Glomerular visceral epithelial cell (primary cell): Measurements from ENCODE around the gene USP5.

Experiments
- DNase-seq: peaks from one replicate; pipeline ENCODE4 v3.0.0-alpha.2; 2016; ENCODE audit errors: extremely low spot score

The USP5 gene

GRCh38 chr12:6851921-6852650 is at the start of gene USP5:
Gene USP5 (plus strand): TSS chr12:6852150. CDS start chr12:6852180, 30 bp downstream.
- DNase-seq = peak; percentile 99

GRCh38 chr12:6807170-6807569 is 44.8 kb upstream of the USP5 start:
- no peak for DNase-seq

GRCh38 chr12:6809056-6809455 is 42.9 kb upstream of the USP5 start:
- DNase-seq = no peak

- DNase-seq = no peak
Measured at GRCh38 chr12:6810758-6811157, 41.2 kb upstream of the USP5 start.

GRCh38 chr12:6813363-6813762 is 38.6 kb upstream of the USP5 start:
- DNase-seq = no peak

- DNase-seq = no peak
Measured at GRCh38 chr12:6816598-6816997, 35.4 kb upstream of the USP5 start.

- DNase-seq = no peak
Measured at GRCh38 chr12:6817098-6817497, 34.9 kb upstream of the USP5 start.

GRCh38 chr12:6817662-6818157 is 34.2 kb upstream of the USP5 start:
- DNase-seq = no peak

- DNase-seq = no peak
Measured at GRCh38 chr12:6818222-6818621, 33.7 kb upstream of the USP5 start.

- DNase-seq = no peak
Measured at GRCh38 chr12:6818645-6819044, 33.3 kb upstream of the USP5 start.

GRCh38 chr12:6819106-6820030 is 32.6 kb upstream of the USP5 start:
- DNase-seq = no peak

- no peak for DNase-seq
Measured at GRCh38 chr12:6820166-6820565, 31.8 kb upstream of the USP5 start.

- peak; percentile 41 for DNase-seq
Measured at GRCh38 chr12:6821591-6822425, 30.1 kb upstream of the USP5 start, which contains the start of gene GPR162. Gene GPR162 (plus strand): TSS chr12:6821821. CDS start chr12:6823899, 2,078 bp downstream.

GRCh38 chr12:6822426-6823135 is 29.4 kb upstream of the USP5 start:
- no peak for DNase-seq

GRCh38 chr12:6823182-6824084 is 28.5 kb upstream of the USP5 start:
- no peak for DNase-seq

GRCh38 chr12:6824085-6824775 is 27.7 kb upstream of the USP5 start:
- no peak for DNase-seq

GRCh38 chr12:6824901-6825381 is 27.0 kb upstream of the USP5 start:
- DNase-seq = peak; percentile 42

- peak; percentile 85 for DNase-seq
Measured at GRCh38 chr12:6825398-6826124, 26.4 kb upstream of the USP5 start.
